ENCODE measurements around the gene SMTNL2.

DNA sequence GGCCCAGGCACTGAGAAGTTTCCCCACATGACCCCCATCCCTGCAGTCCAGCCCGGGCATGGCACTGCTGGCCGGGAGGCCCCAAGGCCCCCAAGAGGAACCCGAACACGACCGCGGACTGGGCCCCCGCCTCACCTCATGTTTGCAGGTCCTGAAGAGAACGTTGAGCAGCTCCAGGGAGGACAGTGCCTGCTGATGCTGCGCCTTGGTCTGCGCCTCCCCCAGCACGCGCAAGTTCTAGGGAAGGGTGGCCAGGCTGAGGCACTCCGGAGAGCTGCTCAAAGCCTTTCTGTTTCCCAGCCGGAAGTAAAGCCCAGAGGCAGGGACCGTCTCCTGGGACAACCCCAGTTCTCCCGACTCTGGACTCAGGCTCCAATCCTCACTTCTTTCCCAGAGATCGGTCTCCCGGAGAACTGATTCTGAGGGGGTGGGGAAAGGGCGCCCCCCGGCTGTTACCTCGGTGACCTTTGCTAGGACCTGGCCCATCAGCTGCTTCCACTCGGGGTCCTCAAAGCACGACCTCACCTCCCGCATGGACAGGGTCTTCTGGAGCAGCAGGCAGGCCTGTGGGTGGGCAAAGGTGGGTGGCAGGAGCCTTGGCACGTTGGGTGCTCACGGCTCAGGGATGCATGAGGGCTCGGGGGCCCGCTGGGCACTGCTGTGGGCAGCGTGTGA is 42.9 kb upstream of the SMTNL2 start:
- TF ChIP-seq, protein P1, sequence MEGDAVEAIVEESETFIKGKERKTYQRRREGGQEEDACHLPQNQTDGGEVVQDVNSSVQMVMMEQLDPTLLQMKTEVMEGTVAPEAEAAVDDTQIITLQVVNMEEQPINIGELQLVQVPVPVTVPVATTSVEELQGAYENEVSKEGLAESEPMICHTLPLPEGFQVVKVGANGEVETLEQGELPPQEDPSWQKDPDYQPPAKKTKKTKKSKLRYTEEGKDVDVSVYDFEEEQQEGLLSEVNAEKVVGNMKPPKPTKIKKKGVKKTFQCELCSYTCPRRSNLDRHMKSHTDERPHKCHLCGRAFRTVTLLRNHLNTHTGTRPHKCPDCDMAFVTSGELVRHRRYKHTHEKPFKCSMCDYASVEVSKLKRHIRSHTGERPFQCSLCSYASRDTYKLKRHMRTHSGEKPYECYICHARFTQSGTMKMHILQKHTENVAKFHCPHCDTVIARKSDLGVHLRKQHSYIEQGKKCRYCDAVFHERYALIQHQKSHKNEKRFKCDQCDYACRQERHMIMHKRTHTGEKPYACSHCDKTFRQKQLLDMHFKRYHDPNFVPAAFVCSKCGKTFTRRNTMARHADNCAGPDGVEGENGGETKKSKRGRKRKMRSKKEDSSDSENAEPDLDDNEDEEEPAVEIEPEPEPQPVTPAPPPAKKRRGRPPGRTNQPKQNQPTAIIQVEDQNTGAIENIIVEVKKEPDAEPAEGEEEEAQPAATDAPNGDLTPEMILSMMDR (IDR thresholded peaks at IDR 0.05), result no peak
- TF ChIP-seq POLR2A (IDR thresholded peaks at IDR 0.05), result no peak
